Left renal cortex interstitium (tissue), 4 donors: ENCODE results near the gene TBC1D4. TPM values are rescaled to one million over a fixed set of nuclear protein-coding genes. Genes with fewer than 3 reads are reported as not detected.

Source experiments
- DNase-seq, 4 donors: peaks; one replicate each; pipeline ENCODE4 v3.0.0-alpha.2; 2013; ENCODE audit warnings: low read depth in 4 of 4, low spot score in 2 of 4, missing footprints in 1 of 4
- polyA plus RNA-seq, 4 donors: library from polyadenylated mRNA; unstranded; fragments of 120-200 nt; gene quantifications; one replicate each; pipeline ENCODE4 v1.2.1, GENCODE V29; 2013; ENCODE audit not compliant: insufficient read length in 4 of 4

TBC1D4 gene
- polyA plus RNA-seq, result 10 to 100 TPM; 49.4 to 66.5 (median 53.9) TPM

DNA sequence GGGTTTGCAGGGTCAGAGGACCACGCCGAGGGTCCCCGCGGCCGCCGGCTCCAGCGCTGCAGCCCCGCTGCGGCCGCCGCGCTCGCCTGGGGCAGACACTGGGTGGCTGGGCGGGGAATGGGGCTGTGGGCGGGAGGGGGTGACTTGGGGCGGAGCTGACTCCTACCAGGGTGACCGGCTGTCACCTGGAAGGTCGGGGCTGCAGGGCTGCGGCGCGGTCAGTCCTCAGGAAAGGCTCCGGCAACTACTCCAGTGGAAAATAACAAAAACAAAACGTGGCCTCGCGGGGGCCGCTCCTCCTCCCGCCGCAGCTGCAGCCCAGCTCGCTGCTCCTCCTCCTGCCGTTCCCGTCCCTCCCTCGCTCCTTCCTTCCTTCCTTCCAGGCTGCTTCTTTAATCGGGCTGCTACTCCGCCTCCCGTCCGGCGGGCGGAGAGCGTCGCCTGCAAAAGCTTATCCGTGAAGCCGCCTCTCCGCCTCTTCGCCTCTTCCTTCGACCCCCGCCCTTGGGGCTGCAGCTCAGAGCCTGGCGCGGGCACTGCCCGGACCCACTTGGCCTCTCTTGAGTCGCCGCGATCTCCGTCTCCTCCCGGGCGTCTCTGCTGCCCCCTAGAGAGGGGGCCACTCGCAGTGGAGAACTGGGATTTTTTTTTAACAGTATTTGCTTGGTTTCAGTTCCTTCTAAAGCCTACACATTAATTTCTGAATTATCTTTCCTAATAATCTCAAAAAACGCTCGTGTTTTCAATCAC, at the start of gene TBC1D4:
Gene TBC1D4, minus strand, starts transcription at position 100 of the 750 bp plus-strand sequence. CDS start 402 bp downstream, outside the sequence.
- DNase-seq, result peak; percentile 77 to 86 (median 84)

GRCh38 chr13:75530549-75530961, 48.6 kb upstream of the TBC1D4 start:
- DNase-seq, result no peak

DNA sequence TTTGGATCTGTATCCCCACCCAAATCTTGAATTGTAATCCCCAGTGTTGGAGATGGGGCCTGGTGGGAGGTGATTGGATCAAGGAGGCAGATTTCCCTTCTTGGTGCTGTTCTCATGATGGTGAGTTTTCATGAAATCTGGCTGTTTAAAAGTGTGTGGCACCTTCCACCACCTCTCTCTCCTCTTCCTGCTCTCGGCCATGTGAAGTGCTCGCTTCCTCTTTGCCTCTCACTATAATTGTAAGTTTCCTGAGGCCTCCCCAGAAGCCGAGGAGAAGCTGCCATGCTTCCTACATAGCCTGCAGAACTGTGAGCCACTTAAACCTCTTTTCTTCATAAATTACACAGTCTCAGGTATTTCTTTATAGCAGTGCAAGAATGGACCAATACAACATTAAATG, 40.0 kb upstream of the TBC1D4 start:
- DNase-seq, result no peak

DNA sequence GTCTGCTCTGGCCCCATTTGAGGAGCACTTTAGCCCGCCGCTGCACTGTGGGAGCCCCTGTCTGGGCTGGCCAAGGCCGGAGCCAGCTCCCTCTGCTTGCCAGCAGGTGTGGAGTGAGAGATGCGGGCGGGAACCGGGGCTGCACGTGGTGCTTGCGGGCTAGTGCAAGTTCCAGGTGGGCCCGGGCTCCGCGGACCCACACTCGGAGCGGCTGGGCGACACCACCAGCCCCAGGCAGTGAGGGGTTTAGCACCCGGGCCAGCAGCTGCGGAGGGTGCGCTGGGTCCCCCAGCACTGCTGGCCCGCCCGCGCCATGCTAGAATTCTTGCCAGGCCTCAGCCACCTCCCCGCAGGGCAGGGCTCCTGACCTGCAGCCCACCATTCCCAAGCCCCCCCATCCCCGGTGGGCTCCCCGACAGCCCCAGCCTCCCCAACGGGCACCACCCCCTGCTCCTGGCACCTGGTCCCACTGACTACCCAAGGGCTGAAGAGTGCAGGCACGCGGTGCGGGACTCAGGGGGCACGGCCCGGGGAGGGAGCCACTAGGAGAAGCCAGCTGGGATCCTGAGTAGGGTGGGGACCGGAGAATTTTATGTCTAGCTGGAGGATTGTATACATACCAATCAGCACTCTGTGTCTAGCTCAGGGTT, 36.6 kb upstream of the TBC1D4 start:
- no peak for DNase-seq

- no peak for DNase-seq
Observed at GRCh38 chr13:75514080-75514995, 32.4 kb upstream of the TBC1D4 start.

DNA sequence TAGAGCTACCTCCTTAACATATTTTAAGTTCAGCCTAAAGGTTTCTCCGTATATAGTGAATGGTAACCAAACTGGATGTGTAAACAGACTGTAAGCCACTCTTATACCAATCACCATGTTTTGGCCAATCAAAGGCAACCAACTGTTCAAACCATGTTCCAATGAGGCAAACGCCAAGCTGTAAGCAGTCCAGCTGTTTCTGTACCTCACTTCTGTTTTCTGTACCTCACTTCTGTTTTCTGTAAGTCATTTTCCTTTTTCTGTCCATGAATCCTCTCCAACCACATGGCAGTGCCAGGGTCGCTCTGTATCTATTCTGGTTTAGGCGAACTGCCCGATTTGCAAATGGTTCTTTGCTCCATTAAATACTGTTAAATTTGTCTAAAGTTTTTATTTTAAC, 31.3 kb upstream of the TBC1D4 start:
- no peak for DNase-seq

DNA sequence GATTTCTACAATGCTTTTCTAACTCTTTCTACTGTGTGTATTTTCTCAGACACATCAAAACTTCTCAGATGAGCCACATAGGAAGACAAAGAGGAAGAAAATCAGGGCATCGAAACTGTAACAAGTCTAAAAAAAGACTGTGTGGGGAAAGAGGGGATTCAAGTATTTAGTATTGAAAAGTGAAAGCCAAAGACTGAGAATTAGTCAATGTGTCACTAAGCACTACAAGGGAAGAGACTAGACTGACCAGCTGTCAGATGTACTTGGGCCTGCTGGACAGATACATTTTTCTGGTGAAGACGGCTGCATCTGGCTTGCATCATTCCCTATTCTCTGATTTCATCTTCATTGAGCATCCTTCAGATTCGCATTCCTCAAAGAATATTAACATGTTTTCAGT, 30.3 kb upstream of the TBC1D4 start:
- DNase-seq, result no peak

DNA sequence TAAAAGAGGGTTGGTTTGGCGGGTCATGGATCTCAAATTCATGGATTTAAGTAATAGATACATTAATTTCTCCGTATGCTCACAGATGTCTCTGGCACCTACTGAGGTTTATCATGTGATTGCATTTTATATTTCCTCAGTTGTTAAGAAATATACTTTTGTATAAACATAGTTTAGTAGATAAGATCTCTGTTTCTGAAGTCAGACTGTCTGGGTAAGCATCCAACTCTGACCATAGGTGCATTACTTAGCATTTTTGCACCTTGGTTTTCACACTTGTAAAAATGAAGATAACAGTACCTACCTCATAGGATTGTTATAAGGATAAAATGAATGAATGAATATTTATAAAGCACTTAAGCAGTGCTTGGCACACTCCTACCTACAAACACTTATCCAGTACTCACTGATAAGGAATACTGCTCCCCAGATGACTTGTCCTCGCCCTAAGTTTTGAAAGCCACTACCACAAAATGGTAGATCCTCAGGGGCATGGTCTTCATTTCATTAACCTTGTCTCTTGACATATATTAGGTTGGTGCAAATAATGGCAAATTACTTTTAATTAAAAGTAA, 29.2 kb upstream of the TBC1D4 start:
- no peak for DNase-seq

GRCh38 chr13:75508002-75508548, 26.1 kb upstream of the TBC1D4 start:
- DNase-seq, result no peak

DNA sequence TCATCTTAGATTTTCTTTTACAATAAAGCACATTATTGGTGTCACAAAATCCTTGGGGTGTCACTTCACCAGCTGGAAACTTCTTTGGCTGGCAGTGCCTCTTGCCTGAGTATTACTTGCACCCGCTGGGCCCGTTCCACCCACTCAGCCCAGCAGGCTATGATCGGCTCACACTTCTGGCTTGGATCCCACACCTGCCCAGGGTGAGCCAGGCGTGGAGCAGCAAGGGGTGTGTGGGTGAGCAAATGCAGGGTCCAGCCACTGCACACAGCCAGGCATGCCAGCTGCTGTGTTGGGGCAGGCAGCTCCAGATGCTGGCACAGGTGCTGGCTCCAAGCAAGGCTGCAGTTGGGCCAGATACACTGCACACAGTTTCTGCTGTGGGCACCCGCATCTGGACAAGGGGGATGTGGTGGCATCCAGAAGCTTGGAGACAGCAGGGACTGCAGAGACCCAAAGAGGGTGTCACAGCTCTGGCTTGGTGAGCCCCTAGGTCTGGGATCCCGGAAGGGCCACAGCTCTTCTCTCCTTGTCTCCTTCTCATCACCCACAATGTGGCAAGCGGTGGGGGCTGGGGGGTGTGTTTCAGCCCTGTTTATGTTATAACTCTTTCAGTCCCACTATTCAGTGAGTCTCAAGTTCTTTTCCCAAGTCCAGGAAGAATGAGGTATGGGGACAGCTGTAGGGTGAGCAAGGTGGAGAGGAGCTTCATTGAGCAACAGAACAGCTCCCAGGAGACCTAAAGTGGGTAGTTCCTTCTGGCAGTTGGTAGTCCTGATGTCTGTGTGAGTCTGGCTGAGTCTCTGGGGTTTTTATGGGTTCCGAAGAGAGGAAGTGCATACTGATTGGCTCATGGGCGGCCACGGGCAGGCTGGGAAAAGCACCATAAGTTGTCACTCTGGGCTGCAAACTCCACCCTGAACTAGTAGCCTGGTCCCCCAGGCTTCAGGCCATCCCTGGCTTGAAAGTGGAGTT, 25.3 kb upstream of the TBC1D4 start:
- DNase-seq, result no peak

DNA sequence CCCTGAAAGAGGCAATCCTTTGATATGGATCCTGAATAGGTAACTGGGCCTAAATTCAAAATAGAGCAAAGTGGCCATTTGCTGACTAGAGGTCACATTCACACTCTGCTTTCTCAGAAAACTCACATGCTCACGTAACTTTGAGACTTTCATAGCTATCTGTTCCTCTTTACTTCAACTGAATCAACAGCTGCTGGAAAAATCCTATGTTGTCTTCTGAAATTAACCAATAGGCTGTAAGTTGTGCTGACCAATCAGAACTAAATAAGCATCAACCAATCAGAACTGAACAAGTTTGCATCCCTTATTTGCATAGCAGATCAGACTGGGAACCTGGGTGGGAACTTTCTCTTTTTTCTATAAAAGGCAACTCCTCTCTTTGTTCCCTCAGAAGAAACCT, 24.0 kb upstream of the TBC1D4 start:
- DNase-seq, result no peak

- DNase-seq, result no peak
Observed at GRCh38 chr13:75505327-75505726, 23.4 kb upstream of the TBC1D4 start.

DNA sequence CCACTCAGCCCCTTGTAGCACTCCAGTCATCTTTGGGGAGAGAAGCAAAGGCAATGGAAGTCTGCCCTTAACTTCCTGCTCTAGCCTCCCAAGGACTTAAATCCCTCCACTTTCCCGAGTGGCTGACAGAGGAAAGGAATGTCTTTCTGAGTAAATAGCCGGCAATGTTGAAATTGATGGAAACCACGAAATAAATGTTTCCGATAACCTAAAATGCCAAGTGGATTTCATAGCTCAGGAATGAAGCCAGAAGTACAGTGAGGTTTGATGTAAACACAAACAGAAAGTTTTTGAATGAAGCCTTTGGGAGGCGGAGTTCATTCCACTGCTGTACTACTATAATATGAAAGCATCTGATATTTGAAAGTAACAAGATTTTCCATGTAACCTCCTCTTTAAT, 14.0 kb upstream of the TBC1D4 start:
- no peak for DNase-seq

DNA sequence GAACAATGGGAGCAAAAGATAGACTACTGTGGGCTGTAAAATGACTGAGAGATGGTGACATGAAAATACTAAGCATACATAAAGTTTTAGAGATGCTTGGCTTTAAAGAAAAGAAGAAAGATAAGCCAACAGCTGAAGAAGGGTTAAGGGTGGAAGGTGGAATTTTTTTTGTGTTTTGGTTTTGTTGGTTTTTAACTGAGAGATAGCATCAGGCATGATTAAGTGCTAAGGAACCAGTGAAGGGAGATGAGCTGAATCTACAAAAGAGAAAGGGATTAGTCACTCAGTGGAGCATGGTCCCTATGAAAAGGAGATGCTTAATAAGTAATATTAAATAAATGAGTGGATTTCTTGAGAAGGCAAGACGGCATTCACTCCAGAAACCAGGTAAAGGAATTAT, 12.5 kb upstream of the TBC1D4 start:
- DNase-seq, result no peak

DNA sequence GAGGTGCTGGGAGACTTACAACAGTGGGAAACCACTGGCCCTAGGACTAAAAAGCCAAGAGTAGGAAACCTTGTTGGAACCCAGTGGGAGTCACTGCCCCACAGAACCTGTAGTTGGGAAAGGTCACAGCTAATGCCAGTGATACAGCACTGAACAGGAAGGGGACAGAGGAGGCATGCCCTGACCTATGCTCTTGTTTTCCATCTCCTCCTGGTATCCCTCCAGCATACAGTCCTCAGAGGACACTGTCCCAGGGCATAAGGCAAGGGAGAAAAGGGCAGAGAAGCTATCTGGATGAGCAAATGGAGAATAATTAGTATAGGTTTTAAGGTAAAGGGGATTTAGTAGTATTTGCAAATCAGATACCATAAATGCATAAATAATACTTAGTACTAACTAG, 11.2 kb upstream of the TBC1D4 start:
- no peak for DNase-seq

GRCh38 chr13:75492389-75492788, 10.4 kb upstream of the TBC1D4 start:
- no peak for DNase-seq

DNA sequence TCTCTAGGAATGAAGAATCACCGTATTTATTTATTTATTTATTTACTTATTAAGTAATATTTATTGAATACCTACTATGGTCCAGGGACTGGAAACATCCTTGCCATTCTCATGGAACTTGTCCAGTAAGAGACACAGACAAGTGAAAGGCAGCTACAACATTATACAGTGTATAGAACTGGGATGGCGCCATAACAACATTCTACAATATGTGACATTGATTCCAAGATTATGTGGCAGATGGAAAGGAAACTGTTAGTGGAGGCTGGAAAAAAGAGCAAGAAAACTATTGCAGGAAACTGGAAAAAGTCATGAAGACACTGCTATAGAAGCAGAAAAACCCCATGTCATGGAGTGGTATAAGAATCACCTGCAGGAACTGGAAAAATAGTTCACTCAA, 9.4 kb upstream of the TBC1D4 start:
- no peak for DNase-seq

- no peak for DNase-seq
Observed at GRCh38 chr13:75489502-75490263, 7.7 kb upstream of the TBC1D4 start.
